ENCODE data around the gene FMR1.

The FMR1 gene

GRCh38 chrX:147945286-147945685 lies 33.6 kb downstream of the FMR1 start:
- no peaks in the 10 kb centered on the region for H3K9me3 Mint-ChIP-seq
- H3K27ac Mint-ChIP-seq = no peak overlapping the region
- no peak overlapping the region for H3K4me3 Mint-ChIP-seq
- no peak for DNase-seq
- peaks cover 78% of the 10 kb centered on the region for H3K36me3 Mint-ChIP-seq (ENCODE audit: low read depth)
- H3K27me3 Mint-ChIP-seq = no peaks in the 10 kb centered on the region
- H3K4me1 Mint-ChIP-seq (ENCODE audit: low read depth) = no peaks in the 10 kb centered on the region

GRCh38 chrX:147948531-147948930 lies 36.8 kb downstream of the FMR1 start:
- no peaks in the 10 kb centered on the region for H3K9me3 Mint-ChIP-seq
- H3K4me3 Mint-ChIP-seq = no peak overlapping the region
- DNase-seq = no peak
- H3K27ac Mint-ChIP-seq = no peak overlapping the region
- peaks cover 53% of the 10 kb centered on the region for H3K36me3 Mint-ChIP-seq (ENCODE audit: low read depth)
- H3K4me1 Mint-ChIP-seq (ENCODE audit: low read depth) = no peaks in the 10 kb centered on the region
- peaks cover 6% of the 10 kb centered on the region for H3K27me3 Mint-ChIP-seq

GRCh38 chrX:147950352-147950751 lies 38.6 kb downstream of the FMR1 start:
- Mint-ChIP-seq H3K4me3 (no peak overlapping the region), H3K27ac (no peak overlapping the region), H3K27me3 (peaks cover 13% of the 10 kb centered on the region), H3K36me3 (ENCODE audit: low read depth) (peaks cover 35% of the 10 kb centered on the region), H3K9me3 (no peaks in the 10 kb centered on the region), H3K4me1 (ENCODE audit: low read depth) (no peaks in the 10 kb centered on the region)
- DNase-seq = no peak

GRCh38 chrX:147953976-147954375 lies 42.3 kb downstream of the FMR1 start:
- no peak for DNase-seq
- H3K4me1 Mint-ChIP-seq (ENCODE audit: low read depth) = no peaks in the 10 kb centered on the region
- no peaks in the 10 kb centered on the region for H3K9me3 Mint-ChIP-seq
- H3K4me3 Mint-ChIP-seq = no peak overlapping the region
- H3K36me3 Mint-ChIP-seq (ENCODE audit: low read depth) = peaks cover 15% of the 10 kb centered on the region
- peaks cover 17% of the 10 kb centered on the region for H3K27me3 Mint-ChIP-seq
- H3K27ac Mint-ChIP-seq = no peak overlapping the region

GRCh38 chrX:147957291-147957690 lies 45.6 kb downstream of the FMR1 start:
- H3K4me1 Mint-ChIP-seq (ENCODE audit: low read depth) = no peaks in the 10 kb centered on the region
- DNase-seq = no peak
- H3K4me3 Mint-ChIP-seq = no peak overlapping the region
- H3K27me3 Mint-ChIP-seq = peaks cover 30% of the 10 kb centered on the region
- H3K27ac Mint-ChIP-seq = no peak overlapping the region
- no peaks in the 10 kb centered on the region for H3K36me3 Mint-ChIP-seq (ENCODE audit: low read depth)
- no peaks in the 10 kb centered on the region for H3K9me3 Mint-ChIP-seq

GRCh38 chrX:147958291-147958690 lies 46.6 kb downstream of the FMR1 start:
- H3K9me3 Mint-ChIP-seq = no peaks in the 10 kb centered on the region
- no peak for DNase-seq
- H3K4me3 Mint-ChIP-seq = no peak overlapping the region
- H3K27me3 Mint-ChIP-seq = peaks cover 34% of the 10 kb centered on the region
- H3K36me3 Mint-ChIP-seq (ENCODE audit: low read depth) = no peaks in the 10 kb centered on the region
- H3K4me1 Mint-ChIP-seq (ENCODE audit: low read depth) = no peaks in the 10 kb centered on the region
- no peak overlapping the region for H3K27ac Mint-ChIP-seq

GRCh38 chrX:147960722-147961121 lies 49.0 kb downstream of the FMR1 start:
- Mint-ChIP-seq H3K27ac (no peak overlapping the region), H3K36me3 (ENCODE audit: low read depth) (no peaks in the 10 kb centered on the region), H3K4me1 (ENCODE audit: low read depth) (no peaks in the 10 kb centered on the region), H3K27me3 (peaks cover 34% of the 10 kb centered on the region), H3K9me3 (no peaks in the 10 kb centered on the region), H3K4me3 (no peak overlapping the region)
- DNase-seq = no peak

GRCh38 chrX:147962476-147962875 lies 50.8 kb downstream of the FMR1 start:
- no peaks in the 10 kb centered on the region for H3K9me3 Mint-ChIP-seq
- H3K4me3 Mint-ChIP-seq = no peak overlapping the region
- peaks cover 40% of the 10 kb centered on the region for H3K27me3 Mint-ChIP-seq
- no peak overlapping the region for H3K27ac Mint-ChIP-seq
- no peak for DNase-seq
- H3K36me3 Mint-ChIP-seq (ENCODE audit: low read depth) = no peaks in the 10 kb centered on the region
- H3K4me1 Mint-ChIP-seq (ENCODE audit: low read depth) = no peaks in the 10 kb centered on the region

GRCh38 chrX:147978931-147979330 lies 67.2 kb downstream of the FMR1 start:
- no peaks in the 10 kb centered on the region for H3K9me3 Mint-ChIP-seq
- no peak overlapping the region for H3K27ac Mint-ChIP-seq
- H3K36me3 Mint-ChIP-seq (ENCODE audit: low read depth) = no peaks in the 10 kb centered on the region
- no peaks in the 10 kb centered on the region for H3K27me3 Mint-ChIP-seq
- H3K4me1 Mint-ChIP-seq (ENCODE audit: low read depth) = no peaks in the 10 kb centered on the region
- DNase-seq = no peak
- no peak overlapping the region for H3K4me3 Mint-ChIP-seq

- Mint-ChIP-seq H3K36me3 (ENCODE audit: low read depth) (no peaks in the 10 kb centered on the region), H3K4me1 (ENCODE audit: low read depth) (no peaks in the 10 kb centered on the region)
These were observed 69.5 kb downstream of the FMR1 start, which contains the start of gene FMR1NB for GRCh38 chrX:147981038-147981752. Gene FMR1NB (plus strand): TSS chrX:147981337. CDS start chrX:147981403, 66 bp downstream.

More at GRCh38 chrX:147981038-147981752, 69.5 kb downstream of the FMR1 start, which contains the start of gene FMR1NB:
- no peaks in the 10 kb centered on the region for H3K27me3 Mint-ChIP-seq
- no peak within 1 kb of the TSS for H3K4me3 Mint-ChIP-seq
- no peak within 1 kb of the TSS for H3K27ac Mint-ChIP-seq
- peaks cover 2% of the 10 kb centered on the region for H3K9me3 Mint-ChIP-seq
- no peak for DNase-seq
